ENCODE measurements around the gene RBBP8NL. TPM values are rescaled to one million over a fixed set of nuclear protein-coding genes. Genes with fewer than 3 reads are reported as not detected.

RBBP8NL gene
- total RNA-seq, 1 experiment from 2014 or later, result 1.5 TPM

GRCh38 chr20:62413896-62414481 is 13.3 kb downstream of the RBBP8NL start (continued):
- no peak for TF ChIP-seq AR (CRISPR knock-in tag; IDR thresholded peaks at IDR 0.05)
- TF ChIP-seq ZNF138 (CRISPR knock-in tag; conservative IDR thresholded peaks at IDR 0.05), result no peak
- TF ChIP-seq ZNF671 (CRISPR knock-in tag; IDR thresholded peaks at IDR 0.05), result no peak
- TF ChIP-seq STAT6 (CRISPR knock-in tag; conservative IDR thresholded peaks at IDR 0.05; ENCODE audit: low read depth), result no peak
- TF ChIP-seq ETV6 (CRISPR knock-in tag; IDR thresholded peaks at IDR 0.05), result no peak
- no peak for TF ChIP-seq ZNF317 (CRISPR knock-in tag; IDR thresholded peaks at IDR 0.05; ENCODE audit: borderline replicate concordance, low read depth)
- no peak for TF ChIP-seq TEAD1 (CRISPR knock-in tag; IDR thresholded peaks at IDR 0.05)
- no peak for TF ChIP-seq NR1H2 (CRISPR knock-in tag; IDR thresholded peaks at IDR 0.05)

GRCh38 chr20:62413025-62413570 is 14.2 kb downstream of the RBBP8NL start:
- H3K36me3 Mint-ChIP-seq, result no peaks in the 10 kb centered on the region
- POLR2A ChIA-PET, result no interaction called here
- no peak overlapping the region for H3K4me3 Mint-ChIP-seq
- H3K4me1 Mint-ChIP-seq, result no peaks in the 10 kb centered on the region
- no peaks in the 10 kb centered on the region for H3K9me3 Mint-ChIP-seq
- DNase-seq (ENCODE audit: low spot score) (no peak), ATAC-seq (no peak)
- H3K27ac Mint-ChIP-seq, result no peak overlapping the region
- peaks cover 5% of the 10 kb centered on the region for H3K27me3 Mint-ChIP-seq (ENCODE audit: low read depth)
- CTCF ChIA-PET, result interaction anchor here (1.0 to 1.6 kb wide), 3 partner anchors 12 to 383 kb away, joined by 3 to 5 read pairs (median 3); partner anchors contain the start of gene MRGBP
- TF ChIP-seq E2F5 (CRISPR knock-in tag; IDR thresholded peaks at IDR 0.05) (no peak), ZNF281 (CRISPR knock-in tag; IDR thresholded peaks at IDR 0.05) (no peak), NR2C2 (CRISPR knock-in tag; IDR thresholded peaks at IDR 0.05) (no peak), TCF7 (CRISPR knock-in tag; IDR thresholded peaks at IDR 0.05; ENCODE audit: low read depth) (no peak), MXD4 (CRISPR knock-in tag; IDR thresholded peaks at IDR 0.05; ENCODE audit: borderline replicate concordance) (no peak), ZNF263 (CRISPR knock-in tag; IDR thresholded peaks at IDR 0.05; ENCODE audit: low read depth) (no peak), ZNF232 (CRISPR knock-in tag; IDR thresholded peaks at IDR 0.05) (no peak), CTCF (IDR thresholded peaks at IDR 0.05) (no peak), CREM (CRISPR knock-in tag; IDR thresholded peaks at IDR 0.05) (no peak), MLX (CRISPR knock-in tag; IDR thresholded peaks at IDR 0.05) (no peak), OVOL2 (CRISPR knock-in tag; IDR thresholded peaks at IDR 0.05; ENCODE audit: borderline replicate concordance) (no peak), AR (CRISPR knock-in tag; IDR thresholded peaks at IDR 0.05) (no peak), NFE2L1 (CRISPR knock-in tag; IDR thresholded peaks at IDR 0.05) (no peak), NR1H2 (CRISPR knock-in tag; IDR thresholded peaks at IDR 0.05) (no peak), PRRX2 (CRISPR knock-in tag; IDR thresholded peaks at IDR 0.05) (no peak)

Measured in WTC11 (cell line).